HepG2 (cell line): ENCODE results near the gene HNRNPF. TPM values are rescaled to one million over a fixed set of nuclear protein-coding genes. Genes with fewer than 3 reads are reported as not detected.

Experiments
- CBX1 ChIP-seq: IDR thresholded peaks from one replicate; pipeline ENCODE4 v1.6.1; 2016; ENCODE audit warnings: antibody characterized with exemption, low read depth
- FIP1L1 ChIP-seq: fragments of 200-400 bp; formaldehyde crosslinking; IDR thresholded peaks from 2 replicates; pipeline ENCODE4 v1.6.1; 2018; ENCODE audit warnings: low read depth, mild to moderate bottlenecking, low read length, moderate library complexity, borderline replicate concordance; ENCODE audit not compliant: insufficient read depth
- FOXC1 ChIP-seq: sonication (generic); formaldehyde crosslinking; IDR thresholded peaks from 2 replicates; pipeline ENCODE4 v1.8.0; 2022; ENCODE audit warnings: mild to moderate bottlenecking, missing genetic modification reagents, borderline replicate concordance
- HDAC1 ChIP-seq: sonication (generic); formaldehyde crosslinking; IDR thresholded peaks from 2 replicates; pipeline ENCODE4 v1.5.1; 2020; ENCODE audit warnings: mild to moderate bottlenecking, missing genetic modification reagents
- MNT ChIP-seq: fragments of 450-650 bp; IDR thresholded peaks from 2 replicates; pipeline ENCODE4 v1.6.1; 2016
- MTF1 ChIP-seq: sonication (generic); formaldehyde crosslinking; IDR thresholded peaks from 2 replicates; pipeline ENCODE4 v1.5.0; 2020; ENCODE audit warnings: missing genetic modification reagents
- NFYC ChIP-seq: IDR thresholded peaks from 2 replicates; pipeline ENCODE4 v1.6.1; 2016; ENCODE audit warnings: missing genetic modification reagents, missing compliant biosample characterization
- NR2F1 ChIP-seq, 2 experiments: fragments of 450-650 bp in 1 of 2; formaldehyde crosslinking in 1 of 2; IDR thresholded peaks; 2 replicates each; pipeline versions ENCODE4 v1.5.0 to v1.6.1; 2016 to 2020; ENCODE audit warnings: mild to moderate bottlenecking in 1 of 2, missing compliant biosample characterization in 1 of 2, missing genetic modification reagents in 1 of 2, moderate library complexity in 1 of 2
- PATZ1 ChIP-seq: sonication (generic); formaldehyde crosslinking; IDR thresholded peaks from 2 replicates; pipeline ENCODE4 v1.4.0; 2020; ENCODE audit warnings: missing genetic modification reagents
- PCBP1 ChIP-seq: fragments of 200-400 bp; formaldehyde crosslinking; IDR thresholded peaks from 2 replicates; pipeline ENCODE4 v1.6.1; 2017; ENCODE audit warnings: mild to moderate bottlenecking, low read depth, low read length, borderline replicate concordance
- RELA ChIP-seq: sonication (generic); formaldehyde crosslinking; IDR thresholded peaks from 2 replicates; pipeline ENCODE4 v1.4.0; 2020; ENCODE audit warnings: missing genetic modification reagents
- SOX5 ChIP-seq: IDR thresholded peaks from 2 replicates; pipeline ENCODE4 v1.6.1; 2016; ENCODE audit warnings: borderline replicate concordance
- SRSF1 ChIP-seq: fragments of 200-400 bp; formaldehyde crosslinking; optimal IDR thresholded peaks from 2 replicates; pipeline ENCODE3; 2017; ENCODE audit warnings: mild to moderate bottlenecking, low read depth, low read length, moderate library complexity
- ZBTB7B ChIP-seq: sonication (generic); formaldehyde crosslinking; IDR thresholded peaks from 2 replicates; pipeline ENCODE4 v1.4.0; 2020; ENCODE audit warnings: missing genetic modification reagents
- ZNF331 ChIP-seq: sonication (generic); formaldehyde crosslinking; IDR thresholded peaks from 2 replicates; pipeline ENCODE4 v1.4.0; 2020; ENCODE audit warnings: missing genetic modification reagents
- ZNF33B ChIP-seq: sonication (generic); formaldehyde crosslinking; IDR thresholded peaks from 2 replicates; pipeline ENCODE4 v1.5.1; 2020; ENCODE audit warnings: mild to moderate bottlenecking, missing genetic modification reagents
- ZNF501 ChIP-seq: sonication (generic); formaldehyde crosslinking; IDR thresholded peaks from 2 replicates; pipeline ENCODE4 v1.5.1; 2020; ENCODE audit warnings: mild to moderate bottlenecking, moderate library complexity, missing genetic modification reagents
- ZNF543 ChIP-seq: sonication (generic); formaldehyde crosslinking; IDR thresholded peaks from 2 replicates; pipeline ENCODE4 v1.4.0; 2020; ENCODE audit warnings: mild to moderate bottlenecking, missing genetic modification reagents
- ZNF562 ChIP-seq: sonication (generic); formaldehyde crosslinking; IDR thresholded peaks from 2 replicates; pipeline ENCODE4 v1.8.0; 2022; ENCODE audit warnings: missing genetic modification reagents, borderline replicate concordance
- ZNF615 ChIP-seq: sonication (generic); formaldehyde crosslinking; IDR thresholded peaks from 2 replicates; pipeline ENCODE4 v1.5.0; 2020; ENCODE audit warnings: mild to moderate bottlenecking, missing genetic modification reagents, borderline replicate concordance
- ZNF616 ChIP-seq: sonication (generic); formaldehyde crosslinking; IDR thresholded peaks from 2 replicates; pipeline ENCODE4 v1.5.0; 2020; ENCODE audit warnings: low read depth, mild to moderate bottlenecking, missing genetic modification reagents
- polyA plus RNA-seq, 8 experiments: library from polyadenylated mRNA; depleted of rRNA in 3 of 8; stranded (reverse) in 7 of 8; unstranded in 1 of 8; fragments of >200 nt; fragmentation: Illumina TruSeq in 4 of 8; extraction: Trizol in 4 of 8; gene quantifications; 2 replicates each; pipeline versions ENCODE4 v1.2.1 to v1.2.3, GENCODE V29; 2011 to 2016; ENCODE audit warnings: low read depth in 4 of 8, missing spikeins in 1 of 8, mixed read lengths in 1 of 8; ENCODE audit not compliant: insufficient read depth in 1 of 8
- total RNA-seq, 5 experiments: library from RNA; depleted of rRNA; stranded (reverse); fragments of >200 nt; fragmentation: Illumina TruSeq; extraction: Trizol; gene quantifications; 2 replicates each; pipeline ENCODE4 v1.2.3, GENCODE V29; 2016; ENCODE audit warnings: low read depth in 1 of 5
- TF ChIP-seq, protein P1 (sequence below): sonication (generic); formaldehyde crosslinking; IDR thresholded peaks from 2 replicates; pipeline ENCODE4 v1.4.0; 2020; ENCODE audit warnings: missing genetic modification reagents, mild to moderate bottlenecking, borderline replicate concordance

Gene HNRNPF
- total and polyA plus RNA-seq, 2 of the 13 experiments (the other 11 are each of a cell fraction or from before 2014, with no cell fraction given) = 166 to 308 TPM

GRCh38 chr10:43420369-43421200 lies 11.6 kb upstream of the HNRNPF start (continued):
- TF ChIP-seq, protein P1, sequence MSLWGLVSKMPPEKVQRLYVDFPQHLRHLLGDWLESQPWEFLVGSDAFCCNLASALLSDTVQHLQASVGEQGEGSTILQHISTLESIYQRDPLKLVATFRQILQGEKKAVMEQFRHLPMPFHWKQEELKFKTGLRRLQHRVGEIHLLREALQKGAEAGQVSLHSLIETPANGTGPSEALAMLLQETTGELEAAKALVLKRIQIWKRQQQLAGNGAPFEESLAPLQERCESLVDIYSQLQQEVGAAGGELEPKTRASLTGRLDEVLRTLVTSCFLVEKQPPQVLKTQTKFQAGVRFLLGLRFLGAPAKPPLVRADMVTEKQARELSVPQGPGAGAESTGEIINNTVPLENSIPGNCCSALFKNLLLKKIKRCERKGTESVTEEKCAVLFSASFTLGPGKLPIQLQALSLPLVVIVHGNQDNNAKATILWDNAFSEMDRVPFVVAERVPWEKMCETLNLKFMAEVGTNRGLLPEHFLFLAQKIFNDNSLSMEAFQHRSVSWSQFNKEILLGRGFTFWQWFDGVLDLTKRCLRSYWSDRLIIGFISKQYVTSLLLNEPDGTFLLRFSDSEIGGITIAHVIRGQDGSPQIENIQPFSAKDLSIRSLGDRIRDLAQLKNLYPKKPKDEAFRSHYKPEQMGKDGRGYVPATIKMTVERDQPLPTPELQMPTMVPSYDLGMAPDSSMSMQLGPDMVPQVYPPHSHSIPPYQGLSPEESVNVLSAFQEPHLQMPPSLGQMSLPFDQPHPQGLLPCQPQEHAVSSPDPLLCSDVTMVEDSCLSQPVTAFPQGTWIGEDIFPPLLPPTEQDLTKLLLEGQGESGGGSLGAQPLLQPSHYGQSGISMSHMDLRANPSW (CRISPR knock-in tag) = 0 out of 2 replicates have a peak, but pooled peaks have one; percentile 24
- TF ChIP-seq SOX5 (CRISPR knock-in tag) (peak; percentile 90), ZNF543 (peak; percentile 98), PCBP1 (no peak), ZNF33B (CRISPR knock-in tag) (peak; percentile 98), ZBTB7B (CRISPR knock-in tag) (peak; percentile 92), ZNF616 (peak; percentile 96), HDAC1 (CRISPR knock-in tag) (peak; percentile 95), NR2F1 (CRISPR knock-in tag; IDR thresholded peaks at IDR 0.05) (peak; percentile 74 to 77; a peak in 3 of 4 replicates), ZNF501 (CRISPR knock-in tag) (peak; percentile 50; the same call in 1 of the 2 replicates), CBX1 (peak; percentile 62), NFYC (CRISPR knock-in tag) (peak; percentile 64), FIP1L1 (no peak), SRSF1 (peak; percentile 57), ZNF562 (CRISPR knock-in tag) (no peak), ZNF331 (CRISPR knock-in tag) (peak; percentile 98), RELA (CRISPR knock-in tag) (0 out of 2 replicates have a peak, but pooled peaks have one; percentile 64), MNT (peak; percentile 76), MTF1 (CRISPR knock-in tag) (peak; percentile 96), FOXC1 (CRISPR knock-in tag) (peak; percentile 100), PATZ1 (CRISPR knock-in tag) (peak; percentile 89), ZNF615 (peak; percentile 95)
